ENCODE measurements around the gene SLIT3.
A peak's percentile ranks its signal among the peaks of the same experiment; 100 is the strongest.

SLIT3 gene

DNA sequence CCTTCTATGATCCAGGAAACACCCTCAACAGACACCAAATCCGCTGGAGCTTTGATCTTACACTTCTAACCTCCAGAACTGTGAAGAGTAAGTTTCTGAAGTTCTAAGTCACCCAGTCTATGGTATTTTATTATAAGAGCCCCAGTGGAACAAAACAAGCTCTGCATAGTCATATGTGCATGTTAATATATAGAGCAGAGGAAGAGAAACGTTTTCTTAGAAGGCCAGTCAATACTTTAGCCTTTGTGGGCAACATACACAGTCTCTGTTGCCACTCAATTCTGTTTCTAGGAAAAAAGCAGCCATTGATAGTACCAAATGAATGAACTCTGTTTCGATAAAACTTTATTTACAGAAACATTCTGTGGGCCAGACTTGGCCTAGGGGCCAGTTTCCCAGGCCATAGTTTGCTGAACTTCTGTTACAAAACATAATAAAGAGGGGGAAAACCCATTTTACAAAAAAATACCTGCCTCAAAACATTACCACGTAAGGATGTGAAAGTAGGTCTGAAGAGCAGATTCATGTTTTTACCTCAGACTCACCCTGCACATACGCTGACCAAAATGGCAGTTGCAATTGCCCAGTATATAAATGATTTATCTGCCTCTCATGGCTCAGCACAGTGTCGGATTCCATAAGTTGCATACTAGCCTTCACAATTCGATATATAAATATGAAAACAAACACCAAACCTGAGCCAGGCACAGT, 350.5 kb downstream of the SLIT3 start:
- Mint-ChIP-seq H3K36me3 (ENCODE audit: low read depth) (no peaks in the 10 kb centered on the region), H3K27me3 (ENCODE audit: low read depth, poor library complexity) (peaks cover 7% of the 10 kb centered on the region), H3K4me3 (no peak overlapping the region), H3K9me3 (no peaks in the 10 kb centered on the region), H3K27ac (no peak overlapping the region), H3K4me1 (peaks cover 65% of the 10 kb centered on the region)
- DNase-seq: no peak
- TF ChIP-seq, protein P1, sequence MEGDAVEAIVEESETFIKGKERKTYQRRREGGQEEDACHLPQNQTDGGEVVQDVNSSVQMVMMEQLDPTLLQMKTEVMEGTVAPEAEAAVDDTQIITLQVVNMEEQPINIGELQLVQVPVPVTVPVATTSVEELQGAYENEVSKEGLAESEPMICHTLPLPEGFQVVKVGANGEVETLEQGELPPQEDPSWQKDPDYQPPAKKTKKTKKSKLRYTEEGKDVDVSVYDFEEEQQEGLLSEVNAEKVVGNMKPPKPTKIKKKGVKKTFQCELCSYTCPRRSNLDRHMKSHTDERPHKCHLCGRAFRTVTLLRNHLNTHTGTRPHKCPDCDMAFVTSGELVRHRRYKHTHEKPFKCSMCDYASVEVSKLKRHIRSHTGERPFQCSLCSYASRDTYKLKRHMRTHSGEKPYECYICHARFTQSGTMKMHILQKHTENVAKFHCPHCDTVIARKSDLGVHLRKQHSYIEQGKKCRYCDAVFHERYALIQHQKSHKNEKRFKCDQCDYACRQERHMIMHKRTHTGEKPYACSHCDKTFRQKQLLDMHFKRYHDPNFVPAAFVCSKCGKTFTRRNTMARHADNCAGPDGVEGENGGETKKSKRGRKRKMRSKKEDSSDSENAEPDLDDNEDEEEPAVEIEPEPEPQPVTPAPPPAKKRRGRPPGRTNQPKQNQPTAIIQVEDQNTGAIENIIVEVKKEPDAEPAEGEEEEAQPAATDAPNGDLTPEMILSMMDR (IDR thresholded peaks at IDR 0.05): no peak

DNA sequence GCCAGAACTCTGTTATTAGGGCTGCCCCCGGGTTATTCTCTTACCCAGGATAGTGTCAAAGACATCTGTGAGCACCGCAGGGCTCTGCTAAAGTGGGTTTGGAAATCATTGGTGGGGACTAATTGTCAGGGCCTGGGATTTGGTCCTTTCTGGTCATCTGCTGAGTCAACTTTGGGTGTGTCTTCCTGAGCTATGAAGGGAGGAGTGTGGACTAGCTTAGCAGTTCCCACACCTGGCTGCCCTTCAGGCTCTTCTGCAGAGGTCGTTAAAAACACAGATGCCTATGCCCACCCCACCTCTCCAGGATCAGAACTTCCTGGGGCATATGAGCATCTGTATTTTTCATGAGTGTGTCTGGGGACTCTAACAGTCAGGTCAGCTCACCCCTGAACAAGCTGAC, 352.2 kb downstream of the SLIT3 start:
- TF ChIP-seq, protein P1 (IDR thresholded peaks at IDR 0.05): no peak
- Mint-ChIP-seq H3K4me1 (peaks cover 78% of the 10 kb centered on the region), H3K27ac (no peak overlapping the region), H3K9me3 (no peaks in the 10 kb centered on the region), H3K4me3 (no peak overlapping the region), H3K27me3 (ENCODE audit: low read depth, poor library complexity) (peaks cover 7% of the 10 kb centered on the region), H3K36me3 (ENCODE audit: low read depth) (no peaks in the 10 kb centered on the region)
- no peak for DNase-seq

DNA sequence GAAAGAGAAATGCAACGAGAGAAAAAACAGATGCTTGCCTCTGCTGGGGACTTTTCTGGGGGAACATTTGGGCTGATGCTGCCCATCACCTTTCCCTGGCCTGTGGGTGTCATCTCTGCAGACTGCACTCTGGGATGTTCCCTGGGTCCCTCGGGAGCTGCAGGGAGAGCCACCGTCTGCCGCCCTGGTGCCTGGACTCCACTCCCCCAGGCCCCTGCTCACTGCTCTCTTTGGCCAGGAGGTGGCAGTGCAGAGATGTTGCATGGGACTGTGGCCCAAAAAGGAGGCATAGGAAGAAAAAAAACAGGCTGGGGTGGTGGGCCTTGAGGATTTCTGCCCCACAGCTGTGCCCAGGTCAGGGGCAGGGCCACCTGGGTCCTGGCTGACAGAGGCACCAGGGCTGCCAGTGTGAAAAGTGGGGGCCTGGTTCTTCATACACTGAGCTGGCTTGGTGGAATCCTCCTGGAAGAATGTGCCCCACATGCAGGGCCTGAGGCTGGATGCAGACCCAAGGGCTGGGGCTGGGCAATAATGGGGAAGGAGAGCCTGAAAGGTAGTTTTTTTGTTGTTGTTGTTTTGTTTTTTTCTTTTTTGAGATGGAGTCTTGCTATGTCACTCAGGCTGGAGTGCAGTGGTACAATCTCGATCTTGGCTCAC, 353.6 kb downstream of the SLIT3 start:
- no peak overlapping the region for H3K4me3 Mint-ChIP-seq
- peak; percentile 75 for DNase-seq
- peaks cover 3% of the 10 kb centered on the region for H3K27me3 Mint-ChIP-seq (ENCODE audit: low read depth, poor library complexity)
- no peaks in the 10 kb centered on the region for H3K9me3 Mint-ChIP-seq
- H3K4me1 Mint-ChIP-seq: peaks cover 69% of the 10 kb centered on the region
- H3K36me3 Mint-ChIP-seq (ENCODE audit: low read depth): no peaks in the 10 kb centered on the region
- TF ChIP-seq, protein P1 (IDR thresholded peaks at IDR 0.05): peak; percentile 83
- H3K27ac Mint-ChIP-seq: no peak overlapping the region

DNA sequence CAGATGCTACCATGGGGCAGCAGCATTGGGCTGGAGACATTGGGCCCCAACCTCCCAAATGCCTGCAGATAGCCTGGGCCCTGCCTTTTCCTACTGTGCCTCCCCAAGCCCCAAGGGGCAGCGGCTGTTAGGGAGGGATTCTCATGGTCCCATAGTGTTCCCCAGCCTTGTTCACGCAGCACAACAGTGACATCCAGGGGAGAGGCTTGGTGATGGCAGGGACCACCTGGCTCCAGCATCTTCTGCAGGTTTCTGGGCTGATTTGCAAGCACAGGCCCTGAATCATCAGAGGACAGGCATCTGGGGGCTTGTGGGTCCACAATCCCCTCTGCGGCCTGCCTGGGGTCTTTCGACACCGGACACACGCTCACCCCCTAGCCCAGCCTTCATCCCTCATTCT, 354.6 kb downstream of the SLIT3 start:
- peak; percentile 47 for DNase-seq
- Mint-ChIP-seq H3K36me3 (ENCODE audit: low read depth) (no peaks in the 10 kb centered on the region), H3K27ac (no peak overlapping the region), H3K9me3 (no peaks in the 10 kb centered on the region), H3K4me1 (peaks cover 60% of the 10 kb centered on the region), H3K27me3 (ENCODE audit: low read depth, poor library complexity) (peaks cover 3% of the 10 kb centered on the region), H3K4me3 (no peak overlapping the region)
- TF ChIP-seq, protein P1 (IDR thresholded peaks at IDR 0.05): peak; percentile 55

DNA sequence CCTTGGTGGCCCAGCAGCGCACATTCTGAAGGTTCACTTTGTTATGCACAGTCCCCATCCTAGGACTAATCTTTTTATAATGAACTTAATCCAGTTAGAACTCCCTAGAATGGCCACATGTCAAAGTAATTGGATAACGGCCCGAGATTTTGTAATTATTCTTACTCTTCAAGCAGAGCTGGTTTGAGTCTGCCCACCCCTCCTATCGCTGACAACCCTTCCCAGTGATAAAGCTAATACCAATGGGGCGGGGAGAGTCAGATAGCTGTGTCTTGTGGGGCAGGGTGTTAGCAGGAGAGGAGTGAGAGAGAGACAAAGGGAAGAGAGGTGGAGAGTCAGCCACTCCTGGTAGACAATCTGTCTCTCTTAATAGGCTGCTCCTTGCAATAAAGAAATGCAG, 356.9 kb downstream of the SLIT3 start:
- Mint-ChIP-seq H3K4me3 (no peak overlapping the region), H3K4me1 (peaks cover 69% of the 10 kb centered on the region), H3K9me3 (no peaks in the 10 kb centered on the region), H3K36me3 (ENCODE audit: low read depth) (no peaks in the 10 kb centered on the region), H3K27ac (peak overlapping the region; percentile 3), H3K27me3 (ENCODE audit: low read depth, poor library complexity) (peaks cover 3% of the 10 kb centered on the region)
- TF ChIP-seq, protein P1 (IDR thresholded peaks at IDR 0.05): no peak
- no peak for DNase-seq

Measured in nephron progenitor cell (in vitro differentiated cells).